Measurements from ENCODE around the gene ARID3B.

ARID3B gene

DNA sequence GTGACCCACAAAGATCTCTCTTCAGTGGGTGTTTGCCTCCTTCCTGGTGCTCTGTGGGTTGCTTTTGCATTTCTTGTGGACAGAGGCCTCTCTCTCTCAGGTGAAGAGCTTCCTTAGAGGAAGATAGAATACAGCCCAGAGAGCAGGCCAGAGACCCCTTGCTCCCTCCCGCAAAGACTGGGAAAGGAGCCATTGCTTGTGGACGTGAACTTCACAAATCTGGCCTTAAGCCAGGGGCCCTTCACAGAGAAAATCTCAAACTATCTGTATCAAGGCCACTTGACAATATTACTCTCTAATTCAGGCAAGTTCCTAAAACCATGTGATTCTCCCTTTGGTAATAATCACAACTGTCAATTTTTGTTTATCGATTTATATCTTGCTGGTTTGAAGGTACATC is 44.2 kb downstream of the ARID3B start:
- no peaks in the 10 kb centered on the region for H3K27me3 ChIP-seq (replicated peaks; ENCODE audit: control insufficient read depth, insufficient read depth, low read length)
- peaks cover 43% of the 10 kb centered on the region for H3K36me3 ChIP-seq (ENCODE audit: control insufficient read depth, insufficient read depth, low read length)
- H3K4me3 ChIP-seq (replicated peaks; ENCODE audit: low read depth, low read length) = no peak overlapping the region
- DNase-seq (ENCODE audit: extremely low read depth, insufficient read length) = no peak
- TF ChIP-seq, protein P1, sequence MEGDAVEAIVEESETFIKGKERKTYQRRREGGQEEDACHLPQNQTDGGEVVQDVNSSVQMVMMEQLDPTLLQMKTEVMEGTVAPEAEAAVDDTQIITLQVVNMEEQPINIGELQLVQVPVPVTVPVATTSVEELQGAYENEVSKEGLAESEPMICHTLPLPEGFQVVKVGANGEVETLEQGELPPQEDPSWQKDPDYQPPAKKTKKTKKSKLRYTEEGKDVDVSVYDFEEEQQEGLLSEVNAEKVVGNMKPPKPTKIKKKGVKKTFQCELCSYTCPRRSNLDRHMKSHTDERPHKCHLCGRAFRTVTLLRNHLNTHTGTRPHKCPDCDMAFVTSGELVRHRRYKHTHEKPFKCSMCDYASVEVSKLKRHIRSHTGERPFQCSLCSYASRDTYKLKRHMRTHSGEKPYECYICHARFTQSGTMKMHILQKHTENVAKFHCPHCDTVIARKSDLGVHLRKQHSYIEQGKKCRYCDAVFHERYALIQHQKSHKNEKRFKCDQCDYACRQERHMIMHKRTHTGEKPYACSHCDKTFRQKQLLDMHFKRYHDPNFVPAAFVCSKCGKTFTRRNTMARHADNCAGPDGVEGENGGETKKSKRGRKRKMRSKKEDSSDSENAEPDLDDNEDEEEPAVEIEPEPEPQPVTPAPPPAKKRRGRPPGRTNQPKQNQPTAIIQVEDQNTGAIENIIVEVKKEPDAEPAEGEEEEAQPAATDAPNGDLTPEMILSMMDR (IDR thresholded peaks at IDR 0.05; ENCODE audit: insufficient read depth, low read length, poor library complexity, severe bottlenecking) = no peak

- no peak for DNase-seq (ENCODE audit: extremely low read depth, insufficient read length)
- Histone ChIP-seq H3K36me3 (ENCODE audit: control insufficient read depth, insufficient read depth, low read length) (peaks cover 37% of the 10 kb centered on the region), H3K4me3 (replicated peaks; ENCODE audit: low read depth, low read length) (no peak overlapping the region), H3K27me3 (replicated peaks; ENCODE audit: control insufficient read depth, insufficient read depth, low read length) (no peaks in the 10 kb centered on the region)
- TF ChIP-seq, protein P1 (IDR thresholded peaks at IDR 0.05; ENCODE audit: insufficient read depth, low read length, poor library complexity, severe bottlenecking) = no peak
Measured at GRCh38 chr15:74585857-74586256, 44.8 kb downstream of the ARID3B start.

GRCh38 chr15:74589826-74590225 is 48.8 kb downstream of the ARID3B start:
- peaks cover 57% of the 10 kb centered on the region for H3K36me3 ChIP-seq (ENCODE audit: control insufficient read depth, insufficient read depth, low read length)
- TF ChIP-seq, protein P1 (IDR thresholded peaks at IDR 0.05; ENCODE audit: insufficient read depth, low read length, poor library complexity, severe bottlenecking) = no peak
- H3K27me3 ChIP-seq (replicated peaks; ENCODE audit: control insufficient read depth, insufficient read depth, low read length) = no peaks in the 10 kb centered on the region
- no peak for DNase-seq (ENCODE audit: extremely low read depth, insufficient read length)
- H3K4me3 ChIP-seq (replicated peaks; ENCODE audit: low read depth, low read length) = no peak overlapping the region

DNA sequence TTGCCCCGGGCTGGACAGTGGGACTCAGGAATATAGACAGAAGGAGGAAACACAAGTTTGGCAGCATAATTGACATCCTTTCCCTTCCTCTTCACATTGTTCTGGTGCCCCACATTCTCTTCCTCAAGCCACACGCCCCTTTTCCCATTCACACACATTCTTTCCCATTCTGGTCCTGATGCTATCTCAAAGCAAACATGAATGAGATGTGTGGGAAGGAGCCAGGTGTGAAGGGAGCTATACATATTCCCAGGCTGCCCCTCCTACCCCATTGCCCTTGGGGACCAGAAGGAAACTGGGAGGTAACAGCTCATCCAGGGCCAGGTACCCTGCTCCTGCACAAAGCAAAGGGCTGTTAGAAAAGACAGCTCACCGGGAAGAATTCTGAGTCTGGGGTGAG is 51.2 kb downstream of the ARID3B start:
- no peak for DNase-seq (ENCODE audit: extremely low read depth, insufficient read length)
- Histone ChIP-seq H3K36me3 (ENCODE audit: control insufficient read depth, insufficient read depth, low read length) (peaks cover 49% of the 10 kb centered on the region), H3K27me3 (replicated peaks; ENCODE audit: control insufficient read depth, insufficient read depth, low read length) (no peaks in the 10 kb centered on the region), H3K4me3 (replicated peaks; ENCODE audit: low read depth, low read length) (no peak overlapping the region)
- TF ChIP-seq, protein P1 (IDR thresholded peaks at IDR 0.05; ENCODE audit: insufficient read depth, low read length, poor library complexity, severe bottlenecking) = no peak

- DNase-seq (ENCODE audit: extremely low read depth, insufficient read length) = no peak
- Histone ChIP-seq H3K4me3 (replicated peaks; ENCODE audit: low read depth, low read length) (no peak overlapping the region), H3K27me3 (replicated peaks; ENCODE audit: control insufficient read depth, insufficient read depth, low read length) (no peaks in the 10 kb centered on the region), H3K36me3 (ENCODE audit: control insufficient read depth, insufficient read depth, low read length) (peaks cover 43% of the 10 kb centered on the region)
- TF ChIP-seq, protein P1 (IDR thresholded peaks at IDR 0.05; ENCODE audit: insufficient read depth, low read length, poor library complexity, severe bottlenecking) = no peak
Measured at GRCh38 chr15:74593122-74593521, 52.1 kb downstream of the ARID3B start.

DNA sequence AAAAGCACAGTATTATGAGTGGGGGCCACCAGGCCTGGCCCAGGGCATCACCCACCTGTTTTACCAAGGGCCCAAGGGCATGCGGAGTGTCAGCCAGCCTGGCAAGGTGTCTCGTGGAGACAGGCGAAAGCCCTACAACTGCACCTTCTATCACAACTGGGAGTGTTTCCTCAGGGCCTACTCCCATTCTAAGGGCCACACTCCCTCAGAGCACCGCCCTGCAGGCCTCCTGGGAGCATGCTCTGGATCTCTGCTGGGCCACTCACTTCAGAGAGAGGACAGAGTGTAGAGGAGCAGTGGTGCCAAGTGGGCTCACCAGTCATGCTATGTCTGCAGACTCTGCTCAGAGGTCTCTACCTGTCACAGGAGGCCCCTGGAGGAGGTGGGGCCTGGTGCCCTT is 53.4 kb downstream of the ARID3B start:
- no peak for DNase-seq (ENCODE audit: extremely low read depth, insufficient read length)
- TF ChIP-seq, protein P1 (IDR thresholded peaks at IDR 0.05; ENCODE audit: insufficient read depth, low read length, poor library complexity, severe bottlenecking) = no peak
- H3K4me3 ChIP-seq (replicated peaks; ENCODE audit: low read depth, low read length) = no peak overlapping the region
- no peaks in the 10 kb centered on the region for H3K27me3 ChIP-seq (replicated peaks; ENCODE audit: control insufficient read depth, insufficient read depth, low read length)
- H3K36me3 ChIP-seq (ENCODE audit: control insufficient read depth, insufficient read depth, low read length) = peaks cover 35% of the 10 kb centered on the region
